Measurements from ENCODE around the gene INKA2.
A peak's percentile ranks its signal among the peaks of the same experiment; 100 is the strongest.
"Not testable (repeated sequence)": the region's sequence is repeated elsewhere in the genome, so short reads cannot be mapped to it uniquely, and the experiment has no call there.

Gene INKA2

DNA sequence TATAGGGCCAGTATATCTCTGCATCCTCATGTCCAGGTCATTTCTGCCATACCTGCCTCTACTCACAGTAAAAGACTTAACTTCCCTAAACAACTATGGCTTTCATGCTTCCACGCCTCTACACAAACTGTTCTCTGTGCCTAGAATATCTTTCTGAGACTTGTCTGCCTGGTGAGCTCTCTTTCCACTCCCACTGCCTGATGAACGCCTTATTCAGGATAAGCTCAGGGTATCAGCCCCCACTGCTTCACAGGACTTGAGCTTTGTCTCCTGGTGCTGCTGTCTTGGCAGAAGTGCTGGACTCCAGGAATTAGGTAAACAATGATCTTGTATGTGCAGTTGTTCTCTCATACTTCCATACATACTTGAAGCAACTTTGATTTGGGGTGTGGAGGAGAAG is 11.7 kb upstream of the INKA2 start:
- DNase-seq (ENCODE audit: low read depth in 1 of 2, low spot score in 1 of 2) = no peak

DNA sequence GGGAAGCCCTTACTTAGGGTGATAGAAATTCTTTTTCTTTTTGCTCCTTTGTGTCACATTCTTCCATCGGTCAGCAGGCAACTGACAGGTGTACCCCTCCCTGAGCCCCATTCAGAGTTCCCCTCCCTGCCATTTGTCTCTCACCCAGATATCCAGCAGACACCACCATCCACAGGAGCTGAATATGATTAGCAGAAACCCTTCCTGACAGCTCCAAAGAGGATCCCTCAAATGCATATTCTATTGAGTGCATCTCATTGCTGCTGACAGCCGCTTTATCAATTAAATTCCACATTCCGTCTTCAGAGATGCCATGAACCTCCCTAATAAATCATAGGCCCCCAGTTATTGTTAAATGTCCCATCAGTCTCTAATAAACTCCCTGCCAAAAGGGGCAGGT is 10.4 kb upstream of the INKA2 start:
- no peak for DNase-seq (ENCODE audit: low read depth in 1 of 2, low spot score in 1 of 2)

DNA sequence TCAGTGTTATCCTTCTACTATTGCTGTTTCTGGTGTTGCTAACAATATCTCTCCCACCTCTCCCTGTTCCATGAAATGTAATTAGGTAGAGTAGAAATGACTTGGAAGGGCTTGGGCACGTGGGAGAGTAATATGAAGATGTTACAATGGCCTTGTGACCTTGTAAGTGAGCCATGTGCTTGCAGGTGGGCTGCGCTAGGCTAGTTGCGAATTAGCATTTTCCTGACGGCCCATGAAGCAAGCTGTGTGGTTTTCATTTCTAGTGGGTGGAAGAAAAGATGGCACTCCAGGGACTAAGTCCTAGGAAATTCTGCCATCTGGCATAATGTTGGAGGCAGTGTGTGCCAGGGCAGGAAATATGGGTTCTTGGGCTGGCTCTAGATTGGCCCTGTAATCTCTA is 8.8 kb upstream of the INKA2 start:
- no peak for DNase-seq (ENCODE audit: low read depth in 1 of 2, low spot score in 1 of 2)

DNA sequence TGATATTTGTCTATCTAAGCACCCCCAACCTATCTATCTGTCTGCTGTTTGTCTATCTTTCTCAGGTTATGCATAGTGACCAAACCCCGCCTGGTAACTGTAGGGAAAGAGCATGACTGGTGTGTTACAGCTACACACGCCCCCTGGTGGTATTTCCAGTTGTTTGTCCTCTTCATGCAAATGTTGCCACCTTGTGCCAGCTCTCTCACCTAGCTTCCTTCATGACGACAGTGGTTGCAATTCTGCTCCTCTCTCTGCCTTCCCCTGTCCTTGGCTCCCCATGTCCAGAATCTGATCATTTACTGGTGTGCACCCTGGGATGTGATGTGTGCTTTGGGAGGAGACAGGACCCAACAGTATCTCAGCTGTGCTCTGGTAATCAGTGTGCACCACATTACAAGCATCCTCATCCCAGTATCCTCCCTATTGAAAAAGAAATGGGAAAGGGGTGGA is 8.1 kb upstream of the INKA2 start:
- peak in 1 of 2 donors; percentile 70 for DNase-seq (ENCODE audit: low read depth in 1 of 2, low spot score in 1 of 2)

DNA sequence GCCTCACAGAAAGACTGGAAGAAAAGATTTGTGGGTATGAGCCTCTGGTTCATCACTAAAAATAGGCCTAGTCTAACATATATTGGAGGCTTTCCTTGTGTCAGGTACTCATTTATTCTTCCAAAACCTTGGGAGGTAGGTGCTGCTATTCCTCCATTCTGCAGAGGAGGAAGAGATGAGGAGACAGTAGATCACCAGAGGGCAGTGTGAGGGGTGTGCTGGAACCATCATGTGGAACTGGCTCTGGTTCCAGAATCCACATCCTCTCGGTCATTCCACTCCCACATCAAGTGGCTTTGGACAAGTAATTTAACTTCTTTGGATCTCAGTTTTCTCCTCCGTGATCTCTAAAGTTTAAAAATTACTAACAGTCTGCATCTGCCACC is 7.4 kb upstream of the INKA2 start:
- DNase-seq (ENCODE audit: low read depth in 1 of 2, low spot score in 1 of 2) = no peak

DNA sequence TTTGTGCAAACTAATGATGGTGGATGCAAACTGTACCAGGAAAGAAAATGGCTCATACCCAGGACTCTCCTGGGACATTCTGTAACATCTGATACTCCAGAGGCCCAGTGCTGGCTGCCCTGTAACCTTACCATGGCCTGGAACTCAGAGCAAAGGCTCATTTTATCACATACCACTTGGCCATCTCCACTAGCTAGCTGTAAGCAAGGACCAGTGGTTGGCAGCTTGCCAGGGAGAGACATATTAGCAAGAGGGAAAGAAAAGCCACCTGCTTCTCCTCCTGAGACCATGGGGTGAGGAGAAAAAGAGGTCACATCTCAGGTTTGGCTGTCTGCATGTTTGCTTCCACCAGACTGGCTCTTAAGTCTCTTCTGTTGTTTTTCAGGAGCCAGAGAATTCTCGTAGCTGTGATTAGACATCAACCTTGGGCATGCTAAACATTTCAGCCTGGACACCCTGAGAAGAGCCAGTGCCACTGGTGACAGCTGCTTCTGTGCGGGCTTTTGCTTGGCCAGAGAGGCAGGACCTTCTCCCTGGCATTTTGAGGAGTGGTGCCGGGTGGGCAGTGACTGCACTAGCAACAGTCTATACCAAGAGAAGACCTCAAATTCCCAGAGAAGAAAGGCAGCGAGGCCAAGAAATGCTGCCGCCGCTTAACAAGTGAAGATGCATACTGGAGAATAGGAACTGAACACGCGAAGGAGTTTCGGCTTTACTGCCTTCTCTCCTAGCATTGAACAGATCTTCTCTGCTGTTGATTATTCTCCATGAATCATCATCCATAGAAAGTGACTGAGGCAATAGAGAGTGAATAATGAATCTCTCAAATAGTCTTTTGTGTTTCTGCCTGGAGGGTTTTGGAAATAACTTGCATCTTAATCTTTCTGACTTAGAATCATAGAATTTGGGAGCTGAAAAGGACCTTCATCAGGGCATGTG is 6.7 kb upstream of the INKA2 start:
- DNase-seq (ENCODE audit: low read depth in 1 of 2, low spot score in 1 of 2) = no peak

DNA sequence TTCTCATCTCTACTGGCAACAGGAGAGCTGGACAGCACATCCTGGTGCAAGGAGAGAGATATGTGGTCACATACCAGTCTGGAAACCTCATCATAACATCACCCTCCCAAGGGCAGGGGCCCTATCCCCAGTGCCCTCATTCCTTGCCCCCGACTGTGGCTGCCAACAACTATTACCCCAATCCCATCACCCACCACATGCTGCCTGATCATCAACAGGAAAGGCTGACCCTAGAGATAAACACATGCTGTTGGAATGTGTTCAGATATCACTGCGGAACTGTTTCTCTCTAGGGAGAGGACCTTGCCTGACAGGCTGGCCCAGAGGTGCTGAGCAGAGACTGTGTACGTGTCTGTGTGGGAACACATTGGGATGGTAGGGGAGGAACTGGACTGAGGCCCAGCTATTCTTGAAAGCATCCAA is 4.5 kb upstream of the INKA2 start:
- no peak for DNase-seq (ENCODE audit: low read depth in 1 of 2, low spot score in 1 of 2)

DNA sequence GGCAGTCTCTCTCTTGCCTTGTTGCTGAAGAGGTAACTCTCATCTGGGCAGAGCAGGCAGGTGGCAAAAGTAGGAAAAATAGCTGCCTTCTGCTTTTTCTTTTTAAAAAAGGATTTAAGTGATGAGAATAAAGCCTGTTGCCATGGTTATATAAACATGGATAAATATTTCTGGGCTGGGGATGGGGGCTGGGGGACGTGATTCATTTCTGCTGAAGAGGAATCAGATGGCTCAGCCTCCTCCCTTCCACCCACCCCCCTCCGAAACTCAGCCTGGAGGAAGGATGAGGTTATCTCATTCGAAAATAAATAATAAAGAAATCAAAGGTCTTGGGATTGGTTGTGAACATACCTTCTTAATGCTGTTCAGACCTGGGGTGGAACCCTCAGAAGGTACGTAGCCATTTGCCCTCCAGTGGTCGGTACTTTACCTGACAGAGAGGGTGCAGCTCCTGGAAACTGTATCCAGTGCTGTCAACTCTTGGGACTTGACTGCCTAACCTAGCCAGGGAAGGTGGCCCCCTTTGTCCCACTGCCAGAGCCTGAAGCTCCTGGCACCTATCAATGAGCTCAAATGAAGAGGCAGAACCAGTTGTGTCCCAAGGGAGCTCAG is 3.8 kb upstream of the INKA2 start:
- DNase-seq (ENCODE audit: low read depth in 1 of 2, low spot score in 1 of 2) = no peak

DNA sequence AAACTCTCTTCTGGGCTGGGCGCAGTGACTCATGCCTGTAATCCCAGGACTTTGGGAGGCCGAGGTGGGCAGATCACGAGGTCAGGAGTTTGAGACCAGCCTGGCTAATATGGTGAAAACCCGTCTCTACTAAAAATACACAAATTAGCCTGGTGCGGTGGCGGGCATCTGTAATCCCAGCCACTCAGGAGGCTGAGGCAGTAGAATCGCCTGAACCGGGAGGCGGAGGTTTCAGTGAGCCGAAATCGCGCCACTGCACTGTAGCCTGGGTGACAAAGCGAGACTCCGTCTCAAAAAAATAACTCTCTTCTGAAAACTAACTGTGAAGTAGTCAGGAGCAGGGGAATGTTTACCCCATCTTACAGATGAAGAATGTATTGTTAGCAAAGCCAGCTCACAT is 3.1 kb upstream of the INKA2 start:
- DNase-seq (ENCODE audit: low read depth in 1 of 2, low spot score in 1 of 2) = not testable (repeated sequence)

DNA sequence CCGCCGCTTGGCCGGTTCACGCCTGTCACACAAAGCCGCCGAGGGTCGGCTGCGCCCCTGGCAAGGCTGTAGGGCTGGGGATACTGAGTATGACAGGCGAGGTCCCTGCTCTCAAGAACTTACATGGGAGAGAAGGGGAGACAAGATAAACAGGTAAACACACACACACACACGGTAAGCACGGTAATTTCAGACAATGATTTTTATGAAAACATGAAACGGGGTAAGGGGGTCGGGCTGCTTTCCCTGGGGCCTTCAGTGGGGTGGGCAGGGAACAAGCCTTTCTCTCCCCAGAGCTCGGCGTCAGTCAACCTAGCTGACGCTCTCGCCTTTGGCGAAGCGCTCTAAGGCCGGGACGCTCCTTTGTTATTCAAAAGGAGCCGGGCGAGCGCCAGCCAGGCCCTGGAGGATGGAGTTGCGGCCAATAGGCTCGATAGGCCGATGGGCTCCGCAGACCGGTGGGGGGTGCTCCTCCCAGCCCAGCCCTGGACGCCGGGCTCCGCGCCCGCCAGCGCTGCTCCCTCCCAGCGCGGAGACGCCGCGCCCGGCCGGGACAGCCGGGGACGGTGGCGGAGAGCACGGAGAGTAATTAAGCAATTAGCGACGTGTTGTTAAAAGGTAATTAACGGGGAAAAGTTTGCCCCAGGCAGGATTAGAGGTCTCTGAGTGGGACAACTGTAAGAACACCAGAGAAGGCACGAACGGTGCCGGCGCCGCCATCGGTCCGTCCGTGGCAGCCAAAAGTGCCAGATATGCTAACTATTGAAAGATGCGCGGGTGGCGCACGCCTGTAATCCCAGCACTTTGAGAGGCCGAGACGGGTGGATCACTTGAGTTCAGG is 950 bp upstream of the INKA2 start:
- DNase-seq (ENCODE audit: low read depth in 1 of 2, low spot score in 1 of 2) = peak in 1 of 2 donors; percentile 15

DNA sequence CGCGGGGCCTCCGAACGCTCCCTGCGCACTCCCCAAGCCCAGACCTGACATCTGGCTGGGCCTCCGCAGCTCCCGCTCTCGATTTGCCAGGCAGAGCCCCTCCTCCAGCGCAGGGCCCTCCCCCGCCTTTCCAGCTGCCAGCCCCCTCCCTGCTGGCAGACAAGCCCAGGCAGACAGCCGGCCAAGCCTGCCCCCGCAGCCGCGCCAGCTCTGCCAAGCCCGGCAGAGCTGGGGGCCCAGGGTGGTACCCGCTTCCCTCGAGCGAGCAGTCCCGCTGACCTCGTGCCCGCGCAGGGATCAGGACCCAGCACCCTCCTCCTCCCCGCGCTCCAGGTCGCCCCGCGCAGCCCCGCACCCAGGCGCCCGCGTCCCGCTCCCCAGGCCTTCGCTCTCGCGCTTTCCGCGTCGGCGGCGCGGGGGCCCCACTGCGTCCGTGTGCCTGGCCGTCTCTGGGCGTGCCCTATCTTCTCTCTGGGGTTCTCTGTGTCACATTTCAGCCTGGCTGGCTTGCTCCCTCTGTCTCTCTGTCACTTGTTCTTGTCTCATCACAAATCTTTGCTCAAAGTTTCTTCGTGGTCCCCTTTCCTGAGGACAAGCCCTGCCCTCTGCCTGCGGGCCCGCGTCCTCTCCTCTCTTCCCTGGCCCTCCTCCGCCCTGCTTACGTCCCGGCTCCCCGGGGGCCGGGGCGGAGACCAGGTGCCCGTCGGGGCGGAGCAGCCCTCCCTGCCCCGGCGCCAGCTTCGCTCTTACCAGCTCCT is 580 bp downstream of the INKA2 start:
- DNase-seq (ENCODE audit: low read depth in 1 of 2, low spot score in 1 of 2) = peak in 1 of 2 donors; percentile 9

DNA sequence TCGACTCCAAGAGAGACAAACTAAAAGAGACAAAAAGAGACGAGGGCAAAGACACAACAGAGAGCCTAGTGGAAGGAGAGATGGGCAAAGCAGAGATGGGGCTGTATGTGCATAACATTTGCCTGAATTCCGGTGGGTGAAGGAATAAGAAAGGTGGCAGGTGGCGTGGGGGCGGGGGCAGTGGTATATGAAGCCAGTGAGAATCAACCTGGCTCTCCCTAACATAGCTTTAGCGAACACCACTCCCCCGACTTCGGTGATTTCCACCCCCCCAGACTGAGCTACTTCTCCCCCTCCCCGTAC is 1.1 kb downstream of the INKA2 start:
- no peak for DNase-seq (ENCODE audit: low read depth in 1 of 2, low spot score in 1 of 2)

DNA sequence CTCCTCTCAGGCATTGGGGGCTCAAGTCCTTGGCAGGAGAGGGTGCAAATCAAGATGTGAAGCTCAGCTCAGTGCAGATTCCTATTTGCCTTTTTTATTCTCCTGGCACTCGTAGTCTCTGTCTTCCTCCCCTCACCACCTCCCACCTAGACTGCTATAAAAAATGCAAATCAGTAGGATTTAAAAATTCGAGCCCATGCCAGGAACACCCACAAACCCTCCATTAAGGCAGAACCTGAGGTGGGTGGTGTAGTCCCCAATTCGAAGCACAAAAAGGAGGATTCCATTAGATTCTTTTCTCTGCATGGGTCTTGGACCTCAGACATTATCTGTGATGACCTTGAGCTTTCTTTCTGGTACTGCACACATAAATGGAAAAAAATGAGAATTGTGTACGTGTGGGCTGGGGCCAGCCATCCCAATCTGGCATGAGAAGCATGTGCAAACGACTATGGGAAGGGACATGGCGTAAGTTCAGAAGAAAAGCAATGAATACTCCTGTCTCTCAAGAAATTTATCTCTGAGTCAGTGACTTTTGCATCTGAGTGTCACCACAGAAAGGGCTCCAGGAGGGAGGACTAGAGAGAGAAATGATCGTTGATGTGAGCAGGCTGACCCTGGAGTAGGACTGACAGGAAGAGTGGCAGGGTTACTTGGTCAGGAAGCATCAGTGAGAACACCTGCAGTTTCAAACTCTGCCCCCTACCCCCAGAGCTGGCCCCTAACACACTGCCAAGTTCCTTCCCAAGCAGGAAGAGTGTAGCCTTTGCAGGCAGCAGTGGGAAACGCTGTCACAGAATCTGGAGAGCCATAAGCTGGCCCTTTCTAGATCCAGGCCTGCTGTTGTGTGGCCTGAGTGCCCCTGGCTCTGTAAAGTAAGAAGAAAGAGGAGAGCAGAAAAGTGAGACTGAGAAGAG is 1.7 kb downstream of the INKA2 start:
- DNase-seq (ENCODE audit: low read depth in 1 of 2, low spot score in 1 of 2) = no peak

DNA sequence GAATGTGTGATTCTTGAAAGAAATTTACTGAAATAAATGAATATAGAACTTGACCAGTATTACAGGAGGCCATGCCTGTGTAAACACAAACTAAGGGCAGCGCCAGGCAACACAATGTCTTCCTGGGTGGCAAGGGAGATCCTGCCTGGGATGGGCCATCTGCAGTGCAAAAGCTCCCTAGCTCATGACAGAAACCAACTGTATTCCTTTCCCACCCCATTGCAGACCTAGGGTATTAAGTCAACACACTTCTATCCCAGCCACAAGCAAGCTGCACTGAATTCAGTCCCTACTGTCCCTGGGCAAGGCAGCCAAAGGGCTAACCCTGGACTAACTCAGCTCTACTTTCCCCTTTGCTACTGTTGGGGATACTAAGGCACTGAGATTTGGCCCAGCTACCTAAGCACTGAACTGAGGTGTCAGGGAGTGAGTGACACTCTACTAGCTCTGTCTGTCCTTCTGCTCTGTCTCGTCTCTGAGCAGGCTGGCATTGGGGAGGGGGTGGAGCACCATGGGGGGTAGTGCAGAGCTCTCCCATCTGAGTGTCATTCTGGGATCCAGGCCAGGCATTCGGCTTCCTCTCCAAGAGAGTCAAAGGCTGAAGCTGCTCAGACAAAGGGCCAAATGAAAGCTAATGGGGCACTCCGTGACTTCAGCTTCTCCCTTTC is 2.5 kb downstream of the INKA2 start:
- no peak for DNase-seq (ENCODE audit: low read depth in 1 of 2, low spot score in 1 of 2)

DNA sequence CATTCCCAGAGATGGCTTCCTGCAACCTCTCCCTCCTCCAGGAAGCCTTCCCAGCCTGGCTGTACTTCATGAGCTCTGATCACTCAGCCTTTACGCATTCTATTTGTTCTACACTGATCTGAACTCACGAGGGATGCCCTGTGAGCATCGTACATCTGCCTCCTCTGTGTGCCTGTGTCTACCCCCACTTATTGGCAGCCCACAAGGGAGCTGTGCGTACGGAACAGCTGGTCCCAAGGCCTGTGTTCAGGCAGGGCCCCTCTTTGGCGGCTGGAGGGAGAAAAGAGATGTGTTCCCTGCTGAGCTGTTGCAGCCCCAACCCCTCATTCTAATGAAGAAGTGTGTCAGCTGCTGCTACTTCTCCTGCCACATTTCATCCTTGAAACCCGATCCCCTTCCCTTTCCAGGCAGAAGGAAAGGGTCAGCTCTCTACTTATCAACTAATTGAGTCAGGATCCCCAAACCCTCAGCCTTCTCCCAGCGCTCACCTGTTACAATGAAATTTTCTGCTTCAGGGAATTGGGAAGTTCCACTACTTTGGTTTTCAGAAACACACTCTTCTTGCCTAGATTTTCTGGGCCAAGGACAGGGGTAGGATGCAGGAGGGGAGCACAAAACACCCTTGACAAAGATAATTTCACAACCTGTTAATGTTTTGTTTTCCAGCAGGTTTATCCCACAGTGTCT is 3.2 kb downstream of the INKA2 start:
- DNase-seq (ENCODE audit: low read depth in 1 of 2, low spot score in 1 of 2) = no peak

DNA sequence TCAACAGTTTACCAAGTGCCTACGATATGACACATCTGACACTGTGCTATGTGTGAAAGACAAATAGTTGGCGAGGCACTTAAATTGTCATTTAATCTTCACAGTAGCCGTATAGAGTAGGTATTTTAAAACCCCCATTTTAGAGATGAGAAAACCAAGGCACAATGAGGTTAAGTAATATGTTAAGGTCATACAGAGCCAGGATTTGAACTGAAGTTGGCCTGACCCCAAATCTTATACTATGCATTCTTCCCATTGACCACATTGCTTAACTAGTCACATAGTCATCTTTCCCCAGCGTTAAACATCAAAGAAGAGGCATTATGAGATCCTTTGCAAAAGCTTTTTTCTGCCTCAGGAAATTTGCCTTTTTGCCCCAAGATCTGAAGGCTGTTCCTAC is 3.9 kb downstream of the INKA2 start:
- no peak for DNase-seq (ENCODE audit: low read depth in 1 of 2, low spot score in 1 of 2)

DNA sequence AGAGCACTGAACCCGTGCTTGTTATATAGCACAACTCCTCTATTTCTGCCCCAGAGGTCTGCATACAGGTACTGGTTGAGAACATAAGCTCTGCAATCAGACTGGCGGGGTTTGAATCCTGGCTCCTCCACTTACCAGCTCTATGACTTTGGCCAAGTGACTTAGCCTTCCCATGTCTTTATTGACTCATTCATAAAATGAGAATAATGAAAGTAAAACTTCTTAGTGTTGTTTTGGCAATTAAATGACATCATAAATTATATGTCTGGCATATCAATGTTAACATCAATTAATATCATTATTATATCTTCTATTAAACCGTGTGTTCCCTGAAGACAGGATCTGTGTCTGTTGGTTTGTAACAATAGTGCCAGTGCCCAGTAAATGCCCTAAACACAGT is 4.3 kb downstream of the INKA2 start:
- DNase-seq (ENCODE audit: low read depth in 1 of 2, low spot score in 1 of 2) = no peak

DNA sequence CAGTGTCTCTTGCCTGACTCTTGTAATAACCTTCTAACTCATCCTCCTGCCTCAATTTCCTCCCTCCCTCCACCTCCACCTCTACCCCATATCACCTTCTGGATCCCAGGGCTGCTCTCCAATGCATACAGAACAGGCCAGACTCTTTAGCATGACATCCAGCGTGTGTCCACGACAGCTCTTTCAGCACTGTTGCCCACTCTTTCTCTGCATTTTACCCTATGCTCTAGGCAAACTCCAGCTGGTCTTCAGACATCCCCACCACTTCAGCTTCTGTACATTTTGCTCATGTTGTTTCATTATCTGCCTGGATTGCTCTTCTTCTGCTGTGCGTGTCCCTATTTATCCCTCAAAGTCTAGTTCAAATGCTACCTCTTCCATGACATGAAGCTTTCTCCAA is 4.8 kb downstream of the INKA2 start:
- no peak for DNase-seq (ENCODE audit: low read depth in 1 of 2, low spot score in 1 of 2)

DNA sequence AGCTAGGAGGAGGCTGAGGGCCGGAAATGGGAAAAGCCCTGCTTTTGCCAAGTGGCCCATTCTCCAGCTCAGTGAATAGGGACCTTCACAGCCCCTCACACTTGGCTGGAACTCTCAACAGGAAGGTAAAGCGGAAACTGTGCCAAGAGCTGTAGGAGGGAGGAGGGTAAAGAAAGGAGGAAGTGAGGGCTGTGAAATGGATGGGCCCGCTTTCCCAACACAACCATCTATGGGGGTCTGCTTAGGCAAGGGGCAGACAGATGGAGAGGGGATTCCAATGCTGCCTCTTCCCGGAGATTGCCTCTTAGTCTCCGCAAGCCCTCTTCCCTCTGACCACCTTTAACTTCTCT is 5.2 kb downstream of the INKA2 start:
- DNase-seq (ENCODE audit: low read depth in 1 of 2, low spot score in 1 of 2) = no peak

Data from activated CD4-positive, alpha-beta T cell treated with anti-CD3 and anti-CD28 coated beads, Interleukin-2, amount 50 U/mL, for 24 hours (primary cell).